ENCODE data around the gene DCAF17.

GRCh38 chr2:171521361-171522051, 87.5 kb downstream of the DCAF17 start:
- TF ChIP-seq CTCF (IDR thresholded peaks at IDR 0.05) (no peak), POLR2A (IDR thresholded peaks at IDR 0.05) (no peak)

All from body of pancreas (tissue), 4 donors.